PC-3 (cell line): Measurements from ENCODE around the gene ADAMTS6. TPM values are rescaled to one million over a fixed set of nuclear protein-coding genes. Genes with fewer than 3 reads are reported as not detected.

ENCODE experiments used
- ATAC-seq: fragments of 200-7000 bp; cut with Tn5 transposase; 2 replicates; pipeline ENCODE4 v1.9.1; 2020; ENCODE audit warnings: mild to moderate bottlenecking, moderate library complexity
- BruUV-seq: library from RNA; stranded (reverse); fragments of 400-500 nt; replicated peaks from 2 replicates; lab custom pipeline; 2021; lab: Mats Ljungman, UMichigan
- CTCF ChIA-PET: fragments of 300-600 bp; sonication (Branson Sonifier 250); formaldehyde crosslinking; loops from one replicate; lab custom pipeline; 2022; ENCODE audit warnings: antibody characterized with exemption; lab: Charles Lee
- POLR2A ChIA-PET: fragments of 300-600 bp; sonication (Branson Sonifier 250); formaldehyde crosslinking; loops from one replicate; lab custom pipeline; 2022; ENCODE audit warnings: antibody characterized with exemption; ENCODE audit not compliant: unreplicated experiment; lab: Charles Lee
- DNase-seq: peaks from one replicate; pipeline ENCODE4 v3.0.0-alpha.2; 2015
- H2AFZ ChIP-seq: fragments of 300-600 bp; sonication (generic); 2 replicates; pipeline ENCODE4 v1.6.0; 2016; ENCODE audit warnings: antibody characterized with exemption, low read length
- H3F3A ChIP-seq: fragments of 300-600 bp; sonication (generic); one replicate; pipeline ENCODE4 v1.6.0; 2017; ENCODE audit warnings: antibody characterized with exemption, low read length, control low read depth, mild to moderate bottlenecking; ENCODE audit not compliant: unreplicated experiment
- H3K27ac ChIP-seq: fragments of 300-600 bp; sonication (generic); 2 replicates; pipeline ENCODE4 v1.5.1; 2016; ENCODE audit warnings: mild to moderate bottlenecking, low read length
- H3K27me3 ChIP-seq: fragments of 300-600 bp; sonication (generic); 2 replicates; pipeline ENCODE4 v1.6.1; 2016; ENCODE audit warnings: low read length, mixed read lengths
- H3K36me3 ChIP-seq: fragments of 300-600 bp; sonication (generic); 2 replicates; pipeline ENCODE4 v1.6.1; 2016; ENCODE audit warnings: low read depth, mixed run types, low read length, mixed read lengths
- H3K4me1 ChIP-seq: fragments of 300-600 bp; sonication (generic); 2 replicates; pipeline ENCODE4 v1.5.1; 2016; ENCODE audit warnings: low read length; ENCODE audit not compliant: insufficient read depth
- H3K4me2 ChIP-seq: fragments of 300-600 bp; sonication (generic); 2 replicates; pipeline ENCODE4 v1.6.0; 2016; ENCODE audit warnings: low read length
- H3K4me3 ChIP-seq: fragments of 300-600 bp; sonication (generic); 2 replicates; pipeline ENCODE4 v1.5.1; 2016; ENCODE audit warnings: mild to moderate bottlenecking, low read length, mixed read lengths
- H3K79me2 ChIP-seq: fragments of 300-600 bp; sonication (generic); 2 replicates; pipeline ENCODE4 v1.6.1; 2017; ENCODE audit warnings: low read length, mixed read lengths
- H3K9ac ChIP-seq: fragments of 300-600 bp; sonication (generic); 2 replicates; pipeline ENCODE4 v1.6.0; 2016; ENCODE audit warnings: mild to moderate bottlenecking, low read length
- H3K9me2 ChIP-seq: fragments of 300-600 bp; sonication (generic); replicated peaks from 2 replicates; pipeline ENCODE4 v1.6.1; 2016; ENCODE audit warnings: mixed run types, low read length, mixed read lengths
- H3K9me3 ChIP-seq: fragments of 300-600 bp; sonication (generic); 2 replicates; pipeline ENCODE4 v1.6.1; 2016; ENCODE audit warnings: low read length, mixed read lengths
- H4K20me1 ChIP-seq: fragments of 300-600 bp; sonication (generic); 2 replicates; pipeline ENCODE4 v1.6.1; 2016; ENCODE audit warnings: low read length, mixed read lengths
- CTCF ChIP-seq: fragments of 300-600 bp; sonication (generic); conservative IDR thresholded peaks from 2 replicates; pipeline ENCODE4 v1.5.1; 2017; ENCODE audit warnings: antibody characterized with exemption, low read depth, mild to moderate bottlenecking, low read length
- EZH2 ChIP-seq: fragments of 300-600 bp; sonication (generic); IDR thresholded peaks from one replicate; pipeline ENCODE4 v1.6.1; 2017; ENCODE audit warnings: antibody characterized with exemption, mild to moderate bottlenecking, low read length; ENCODE audit not compliant: unreplicated experiment
- EZH2phosphoT487 ChIP-seq: fragments of 300-600 bp; sonication (generic); IDR thresholded peaks from 2 replicates; pipeline ENCODE4 v1.6.1; 2018; ENCODE audit warnings: mild to moderate bottlenecking, antibody characterized with exemption, low read length, borderline replicate concordance
- intact Hi-C: fragments of 100-400 bp; cut with micrococcal nuclease; formaldehyde crosslinking; loops from 2 replicates; pipeline ENCODE4 v1.9.0; 2023
- total RNA-seq: library from RNA; depleted of rRNA; stranded (reverse); fragments of >200 nt; gene quantifications from 2 replicates; pipeline ENCODE4 v1.2.3, GENCODE V29; 2014

Gene ADAMTS6
- total RNA-seq, 1 experiment from 2014 or later: 1.7 TPM

- no peaks in the 10 kb centered on the region for H3K79me2 ChIP-seq
- H4K20me1 ChIP-seq: no peaks in the 10 kb centered on the region
- ChIA-PET CTCF (no interaction called here), POLR2A (no interaction called here)
- no peak overlapping the region for H3K27ac ChIP-seq
- H3K4me3 ChIP-seq: no peak overlapping the region
- H3K27me3 ChIP-seq: no peaks in the 10 kb centered on the region
- no peak overlapping the region for H3K4me2 ChIP-seq
- H3K36me3 ChIP-seq: no peaks in the 10 kb centered on the region
- no peak for DNase-seq
- no TSS peak for BruUV-seq
- TF ChIP-seq EZH2phosphoT487 (no peak), CTCF (no peak), EZH2 (no peak)
- no peak overlapping the region for H3K9ac ChIP-seq
- H2AFZ ChIP-seq: no peak overlapping the region
- no peak for ATAC-seq
- no peaks in the 10 kb centered on the region for H3K4me1 ChIP-seq
- no peaks in the 10 kb centered on the region for H3K9me2 ChIP-seq
- no peaks in the 10 kb centered on the region for H3F3A ChIP-seq
- intact Hi-C loops: no loop called here
- no peaks in the 10 kb centered on the region for H3K9me3 ChIP-seq
Measured at GRCh38 chr5:65127161-65127901, 354.4 kb downstream of the ADAMTS6 start.

- no peaks in the 10 kb centered on the region for H3F3A ChIP-seq
- no peaks in the 10 kb centered on the region for H3K4me1 ChIP-seq
- no peaks in the 10 kb centered on the region for H3K9me2 ChIP-seq
- H3K9me3 ChIP-seq: no peaks in the 10 kb centered on the region
- ChIA-PET POLR2A (no interaction called here), CTCF (no interaction called here)
- H2AFZ ChIP-seq: no peak overlapping the region
- H3K4me2 ChIP-seq: no peak overlapping the region
- H4K20me1 ChIP-seq: no peaks in the 10 kb centered on the region
- H3K4me3 ChIP-seq: no peak overlapping the region
- H3K79me2 ChIP-seq: no peaks in the 10 kb centered on the region
- no peak for TF ChIP-seq CTCF
- no peak for TF ChIP-seq EZH2phosphoT487
- no peak for TF ChIP-seq EZH2
- no peaks in the 10 kb centered on the region for H3K27me3 ChIP-seq
- ATAC-seq: no peak
- H3K9ac ChIP-seq: no peak overlapping the region
- H3K27ac ChIP-seq: no peak overlapping the region
- intact Hi-C loops: no loop called here
- no peaks in the 10 kb centered on the region for H3K36me3 ChIP-seq
- DNase-seq: no peak
- no TSS peak for BruUV-seq
Measured at GRCh38 chr5:65126542-65127069, 355.1 kb downstream of the ADAMTS6 start.
